PC-9 (cell line): ENCODE measurements around the gene ST8SIA4. TPM values are rescaled to one million over a fixed set of nuclear protein-coding genes. Genes with fewer than 3 reads are reported as not detected.

ENCODE experiments used
- BruUV-seq: library from RNA; stranded (reverse); fragments of 400-500 nt; replicated peaks from 2 replicates; lab custom pipeline; 2021; lab: Mats Ljungman, UMichigan
- CTCF ChIA-PET: fragments of 300-600 bp; sonication (Branson Sonifier 250); formaldehyde crosslinking; loops from one replicate; lab custom pipeline; 2022; ENCODE audit warnings: antibody characterized with exemption; lab: Charles Lee
- POLR2A ChIA-PET: fragments of 300-600 bp; sonication (Branson Sonifier 250); formaldehyde crosslinking; loops from one replicate; lab custom pipeline; 2022; ENCODE audit warnings: antibody characterized with exemption; ENCODE audit not compliant: unreplicated experiment; lab: Charles Lee
- DNase-seq, 2 experiments: peaks; one replicate each; pipeline versions ENCODE4 v3.0.0 to v3.0.0-alpha.2; 2015 to 2022; ENCODE audit warnings: mixed read lengths in 1 of 2
- H2AFZ ChIP-seq: fragments of 200-600 bp; sonication (generic); 2 replicates; pipeline ENCODE4 v1.8.1; 2017; ENCODE audit warnings: antibody characterized with exemption
- H3F3A ChIP-seq: fragments of 200-600 bp; sonication (generic); 2 replicates; pipeline ENCODE4 v1.8.1; 2017; ENCODE audit warnings: antibody characterized with exemption, mild to moderate bottlenecking, low read depth; ENCODE audit not compliant: insufficient read depth
- H3K27ac ChIP-seq: fragments of 200-600 bp; sonication (generic); 2 replicates; pipeline ENCODE4 v1.6.1; 2016; ENCODE audit warnings: mixed run types
- H3K27me3 ChIP-seq: fragments of 200-600 bp; sonication (generic); 2 replicates; pipeline ENCODE4 v1.6.1; 2016; ENCODE audit warnings: low read depth, mixed run types; ENCODE audit not compliant: insufficient read depth
- H3K36me3 ChIP-seq: fragments of 200-600 bp; sonication (generic); 2 replicates; pipeline ENCODE4 v1.6.1; 2016; ENCODE audit warnings: low read depth, mixed run types
- H3K4me1 ChIP-seq: fragments of 200-600 bp; sonication (generic); replicated peaks from 2 replicates; pipeline ENCODE4 v1.6.1; 2016; ENCODE audit warnings: mixed run types; ENCODE audit not compliant: insufficient read depth
- H3K4me2 ChIP-seq: fragments of 200-600 bp; sonication (generic); 2 replicates; pipeline ENCODE4 v1.6.1; 2017; ENCODE audit warnings: mixed run types
- H3K4me3 ChIP-seq: fragments of 200-600 bp; sonication (generic); 2 replicates; pipeline ENCODE4 v1.6.1; 2016; ENCODE audit warnings: mixed run types
- H3K79me2 ChIP-seq: fragments of 200-600 bp; sonication (generic); 2 replicates; pipeline ENCODE4 v1.6.1; 2017; ENCODE audit warnings: low read depth, mixed run types
- H3K9me2 ChIP-seq: fragments of 200-600 bp; sonication (generic); 2 replicates; pipeline ENCODE4 v1.8.1; 2017; ENCODE audit warnings: mild to moderate bottlenecking; ENCODE audit not compliant: insufficient read depth
- H3K9me3 ChIP-seq: fragments of 200-600 bp; sonication (generic); 2 replicates; pipeline ENCODE4 v1.8.1; 2016; ENCODE audit warnings: low read depth; ENCODE audit not compliant: insufficient read depth
- H4K20me1 ChIP-seq: fragments of 200-600 bp; sonication (generic); 2 replicates; pipeline ENCODE4 v1.8.1; 2017; ENCODE audit not compliant: insufficient read depth
- EZH2 ChIP-seq: fragments of 200-600 bp; sonication (generic); IDR thresholded peaks from 2 replicates; pipeline ENCODE4 v1.8.0; 2017; ENCODE audit warnings: antibody characterized with exemption, low read depth
- intact Hi-C: fragments of 100-400 bp; cut with micrococcal nuclease; formaldehyde crosslinking; loops from one replicate; pipeline ENCODE4 v1.10.0; 2022; ENCODE audit not compliant: unreplicated experiment
- total RNA-seq: library from RNA; stranded (reverse); gene quantifications from 2 replicates; pipeline ENCODE4 v1.2.3, GENCODE V29; 2021
- TF ChIP-seq, protein P1 (sequence below): fragments of 200-600 bp; sonication (generic); conservative IDR thresholded peaks from 2 replicates; pipeline ENCODE4 v1.6.1; 2017; ENCODE audit warnings: mixed run types, antibody characterized with exemption, mild to moderate bottlenecking, moderate library complexity

ST8SIA4 gene
- total RNA-seq, 1 experiment from 2014 or later, result 2.4 TPM

DNA sequence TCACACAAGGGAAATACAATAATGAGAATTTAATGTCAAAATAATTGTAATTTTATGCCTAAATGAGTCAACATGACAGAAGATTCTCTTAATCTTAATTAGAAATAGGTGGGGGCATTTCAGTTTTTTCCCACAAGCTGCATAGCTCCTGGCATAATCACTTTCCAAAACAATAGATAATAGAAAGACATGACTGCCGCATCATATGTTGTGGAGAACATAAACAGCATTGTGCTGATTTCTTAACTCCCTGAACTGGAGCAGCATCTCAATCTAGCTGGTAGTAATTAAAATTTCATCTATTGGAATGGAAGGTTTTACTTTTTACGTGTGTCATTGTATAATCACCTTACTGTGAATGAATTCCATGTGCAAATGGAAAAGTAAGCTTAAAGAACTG, 112.1 kb downstream of the ST8SIA4 start:
- no TSS peak for BruUV-seq
- POLR2A ChIA-PET, result no interaction called here
- H3K36me3 ChIP-seq, result no peaks in the 10 kb centered on the region
- no peaks in the 10 kb centered on the region for H3K9me2 ChIP-seq
- intact Hi-C loops, result no loop called here
- H3K4me2 ChIP-seq, result no peak overlapping the region
- no peak overlapping the region for H3K27ac ChIP-seq
- DNase-seq, result no peak
- H3K4me1 ChIP-seq, result no peaks in the 10 kb centered on the region
- H3K9me3 ChIP-seq, result no peaks in the 10 kb centered on the region
- H4K20me1 ChIP-seq, result no peaks in the 10 kb centered on the region
- TF ChIP-seq, protein P1, sequence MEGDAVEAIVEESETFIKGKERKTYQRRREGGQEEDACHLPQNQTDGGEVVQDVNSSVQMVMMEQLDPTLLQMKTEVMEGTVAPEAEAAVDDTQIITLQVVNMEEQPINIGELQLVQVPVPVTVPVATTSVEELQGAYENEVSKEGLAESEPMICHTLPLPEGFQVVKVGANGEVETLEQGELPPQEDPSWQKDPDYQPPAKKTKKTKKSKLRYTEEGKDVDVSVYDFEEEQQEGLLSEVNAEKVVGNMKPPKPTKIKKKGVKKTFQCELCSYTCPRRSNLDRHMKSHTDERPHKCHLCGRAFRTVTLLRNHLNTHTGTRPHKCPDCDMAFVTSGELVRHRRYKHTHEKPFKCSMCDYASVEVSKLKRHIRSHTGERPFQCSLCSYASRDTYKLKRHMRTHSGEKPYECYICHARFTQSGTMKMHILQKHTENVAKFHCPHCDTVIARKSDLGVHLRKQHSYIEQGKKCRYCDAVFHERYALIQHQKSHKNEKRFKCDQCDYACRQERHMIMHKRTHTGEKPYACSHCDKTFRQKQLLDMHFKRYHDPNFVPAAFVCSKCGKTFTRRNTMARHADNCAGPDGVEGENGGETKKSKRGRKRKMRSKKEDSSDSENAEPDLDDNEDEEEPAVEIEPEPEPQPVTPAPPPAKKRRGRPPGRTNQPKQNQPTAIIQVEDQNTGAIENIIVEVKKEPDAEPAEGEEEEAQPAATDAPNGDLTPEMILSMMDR, result no peak
- no peak for TF ChIP-seq EZH2
- H2AFZ ChIP-seq, result no peak overlapping the region
- no peak overlapping the region for H3K4me3 ChIP-seq
- CTCF ChIA-PET, result no interaction called here
- no peaks in the 10 kb centered on the region for H3K27me3 ChIP-seq
- H3F3A ChIP-seq, result no peaks in the 10 kb centered on the region
- H3K79me2 ChIP-seq, result no peaks in the 10 kb centered on the region

- H3K27ac ChIP-seq, result no peak overlapping the region
- ChIA-PET CTCF (no interaction called here), POLR2A (interaction anchor here (0.6 kb wide), 1 partner anchor 30 kb away, joined by 3 read pairs; no protein-coding TSS in a partner anchor)
- H3K4me2 ChIP-seq, result no peak overlapping the region
- no peak overlapping the region for H3K4me3 ChIP-seq
- H3F3A ChIP-seq, result no peaks in the 10 kb centered on the region
- H2AFZ ChIP-seq, result no peak overlapping the region
- no peaks in the 10 kb centered on the region for H3K79me2 ChIP-seq
- TF ChIP-seq EZH2, result no peak
- TF ChIP-seq, protein P1, result no peak; the same call in 1 of the 2 replicates
- H3K36me3 ChIP-seq, result no peaks in the 10 kb centered on the region
- DNase-seq, result no peak
- intact Hi-C loops, result no loop called here
- H3K9me3 ChIP-seq, result no peaks in the 10 kb centered on the region
- H3K4me1 ChIP-seq, result no peaks in the 10 kb centered on the region
- H4K20me1 ChIP-seq, result no peaks in the 10 kb centered on the region
- no peaks in the 10 kb centered on the region for H3K27me3 ChIP-seq
- H3K9me2 ChIP-seq, result no peaks in the 10 kb centered on the region
- no TSS peak for BruUV-seq
Observed at GRCh38 chr5:100790170-100790665, 112.9 kb downstream of the ST8SIA4 start.

- H4K20me1 ChIP-seq, result no peaks in the 10 kb centered on the region
- H3K4me2 ChIP-seq, result no peak overlapping the region
- no peak overlapping the region for H3K4me3 ChIP-seq
- POLR2A ChIA-PET, result interaction anchor here (0.6 kb wide), 1 partner anchor 31 kb away, joined by 3 read pairs; no protein-coding TSS in a partner anchor
- H3K27ac ChIP-seq, result no peak overlapping the region
- no peaks in the 10 kb centered on the region for H3F3A ChIP-seq
- H2AFZ ChIP-seq, result no peak overlapping the region
- H3K27me3 ChIP-seq, result no peaks in the 10 kb centered on the region
- H3K9me2 ChIP-seq, result no peaks in the 10 kb centered on the region
- H3K4me1 ChIP-seq, result no peaks in the 10 kb centered on the region
- DNase-seq, result no peak
- CTCF ChIA-PET, result no interaction called here
- BruUV-seq, result no TSS peak
- no peaks in the 10 kb centered on the region for H3K79me2 ChIP-seq
- no peaks in the 10 kb centered on the region for H3K36me3 ChIP-seq
- intact Hi-C loops, result no loop called here
- TF ChIP-seq, protein P1, result no peak
- TF ChIP-seq EZH2, result no peak
- H3K9me3 ChIP-seq, result no peaks in the 10 kb centered on the region
Observed at GRCh38 chr5:100789694-100790093, 113.4 kb downstream of the ST8SIA4 start.
